AG04450 (cell line): ENCODE data around the gene CNTN1. TPM values are rescaled to one million over a fixed set of nuclear protein-coding genes. Genes with fewer than 3 reads are reported as not detected.

ENCODE experiments used
- CTCF ChIA-PET: fragments of 300-600, 350-600 bp; formaldehyde crosslinking; extraction: SDS; loops from one replicate; lab custom pipeline; 2022; ENCODE audit warnings: antibody characterized with exemption, inconsistent platforms; lab: Charles Lee
- POLR2A ChIA-PET: fragments of 350-600 bp; formaldehyde crosslinking; extraction: SDS; loops from one replicate; lab custom pipeline; 2021; ENCODE audit warnings: antibody characterized with exemption, inconsistent platforms; lab: Yijun Ruan, JAX
- DNase-seq: peaks from one replicate; pipeline ENCODE4 v3.0.0-alpha.2; 2011; ENCODE audit warnings: low read depth, low spot score
- H3K27ac ChIP-seq: one replicate; pipeline ENCODE4 v1.5.1; 2012; ENCODE audit warnings: low read depth, low read length, control low read depth
- H3K27me3 ChIP-seq: one replicate; pipeline ENCODE4 v1.6.0; 2012; ENCODE audit warnings: low read length; ENCODE audit not compliant: control insufficient read depth, insufficient read depth
- H3K4me3 ChIP-seq: 2 replicates; pipeline ENCODE4 v1.5.1; 2011; ENCODE audit warnings: mild to moderate bottlenecking, low read depth, low read length, control low read depth
- H3K9me3 ChIP-seq: 2 replicates; pipeline ENCODE4 v1.5.1; 2012; ENCODE audit warnings: low read length; ENCODE audit not compliant: control insufficient read depth, insufficient read depth
- CTCF ChIP-seq: IDR thresholded peaks from 2 replicates; pipeline ENCODE4 v1.5.1; 2011; ENCODE audit warnings: low read depth, low read length, control low read depth, inconsistent platforms
- polyA plus RNA-seq: library from polyadenylated mRNA; depleted of rRNA; stranded (reverse); fragments of >200 nt; gene quantifications from 2 replicates; pipeline ENCODE4 v1.2.3, GENCODE V29; 2011

The CNTN1 gene
- polyA plus RNA-seq, 1 experiment = 0.19 TPM

GRCh38 chr12:40843495-40843894 lies 151.3 kb downstream of the CNTN1 start:
- Histone ChIP-seq H3K27me3 (no peaks in the 10 kb centered on the region), H3K27ac (no peak overlapping the region), H3K9me3 (no peaks in the 10 kb centered on the region), H3K4me3 (no peak overlapping the region)
- ChIA-PET CTCF (no interaction called here), POLR2A (no interaction called here)
- no peak for TF ChIP-seq CTCF
- DNase-seq = no peak

- POLR2A ChIA-PET = no interaction called here
- no peak for TF ChIP-seq CTCF
- H3K9me3 ChIP-seq = no peaks in the 10 kb centered on the region
- H3K27ac ChIP-seq = no peak overlapping the region
- no peak overlapping the region for H3K4me3 ChIP-seq
- CTCF ChIA-PET = interaction anchor here (0.6 kb wide), 1 partner anchor 32 kb away, joined by 3 read pairs; no protein-coding TSS in a partner anchor
- H3K27me3 ChIP-seq = no peaks in the 10 kb centered on the region
- DNase-seq = no peak
Measured at GRCh38 chr12:40853221-40853620, 161.0 kb downstream of the CNTN1 start.

- CTCF ChIA-PET = no interaction called here
- H3K27me3 ChIP-seq = no peaks in the 10 kb centered on the region
Measured at GRCh38 chr12:40854604-40855003, 162.4 kb downstream of the CNTN1 start.

GRCh38 chr12:40864891-40865290 lies 172.7 kb downstream of the CNTN1 start:
- no peak for DNase-seq
- Histone ChIP-seq H3K9me3 (no peaks in the 10 kb centered on the region), H3K27me3 (no peaks in the 10 kb centered on the region), H3K4me3 (no peak overlapping the region), H3K27ac (no peak overlapping the region)
- CTCF ChIA-PET = no interaction called here
- POLR2A ChIA-PET = no interaction called here
- TF ChIP-seq CTCF = no peak

More at GRCh38 chr12:40854604-40855003, 162.4 kb downstream of the CNTN1 start:
- DNase-seq = no peak
- Histone ChIP-seq H3K27ac (no peak overlapping the region), H3K9me3 (no peaks in the 10 kb centered on the region), H3K4me3 (no peak overlapping the region)
- POLR2A ChIA-PET = no interaction called here
- no peak for TF ChIP-seq CTCF

GRCh38 chr12:40870981-40871380 lies 178.7 kb downstream of the CNTN1 start:
- H3K4me3 ChIP-seq = no peak overlapping the region
- CTCF ChIA-PET = no interaction called here
- H3K27ac ChIP-seq = no peak overlapping the region
- no peak for DNase-seq
- no peaks in the 10 kb centered on the region for H3K9me3 ChIP-seq
- H3K27me3 ChIP-seq = no peaks in the 10 kb centered on the region
- TF ChIP-seq CTCF = no peak
- POLR2A ChIA-PET = no interaction called here
